T-helper 17 cell (primary cell): ENCODE data around the gene RPRD1A. TPM values are rescaled to one million over a fixed set of nuclear protein-coding genes. Genes with fewer than 3 reads are reported as not detected.
"Not testable (repeated sequence)": the region's sequence is repeated elsewhere in the genome, so short reads cannot be mapped to it uniquely, and the experiment has no call there.

ENCODE experiments used
- ATAC-seq: fragments of 150-1000 bp; cut with Tn5 transposase; 2 replicates; pipeline ENCODE4 v1.10.0; 2021; ENCODE audit warnings: mild to moderate bottlenecking, moderate library complexity
- DNase-seq, 3 donors: peaks; one replicate each; pipeline versions ENCODE4 v3.0.0 to v3.0.0-alpha.2; 2020 to 2021
- H3K9me3 ChIP-seq: one replicate; pipeline ENCODE4 v1.7.0; 2013; ENCODE audit warnings: low read length, mild to moderate bottlenecking; ENCODE audit not compliant: control insufficient read depth, poor library complexity, severe bottlenecking
- H3K27ac Mint-ChIP-seq: one replicate; pipeline ENCODE4 v1.8.0; 2022; ENCODE audit warnings: mild to moderate bottlenecking, moderate library complexity, mixed read lengths
- H3K27me3 Mint-ChIP-seq: one replicate; pipeline ENCODE4 v1.8.0; 2022; ENCODE audit warnings: mixed read lengths
- H3K36me3 Mint-ChIP-seq: one replicate; pipeline ENCODE4 v1.8.0; 2022; ENCODE audit warnings: low read depth, mixed read lengths
- H3K4me1 Mint-ChIP-seq: one replicate; pipeline ENCODE4 v1.8.0; 2022; ENCODE audit warnings: mild to moderate bottlenecking, mixed read lengths
- H3K4me3 Mint-ChIP-seq: one replicate; pipeline ENCODE4 v1.8.0; 2022; ENCODE audit warnings: mild to moderate bottlenecking, moderate library complexity, mixed read lengths
- total RNA-seq, 4 donors: library from RNA in 2 of 4; stranded (reverse) in 2 of 4; gene quantifications; one replicate each; pipeline ENCODE4 v1.2.3 and lab custom pipeline; 2022 to 2026

RPRD1A gene
- total RNA-seq, 2 donors from 2014 or later: 14.9 to 20.5 TPM

DNA sequence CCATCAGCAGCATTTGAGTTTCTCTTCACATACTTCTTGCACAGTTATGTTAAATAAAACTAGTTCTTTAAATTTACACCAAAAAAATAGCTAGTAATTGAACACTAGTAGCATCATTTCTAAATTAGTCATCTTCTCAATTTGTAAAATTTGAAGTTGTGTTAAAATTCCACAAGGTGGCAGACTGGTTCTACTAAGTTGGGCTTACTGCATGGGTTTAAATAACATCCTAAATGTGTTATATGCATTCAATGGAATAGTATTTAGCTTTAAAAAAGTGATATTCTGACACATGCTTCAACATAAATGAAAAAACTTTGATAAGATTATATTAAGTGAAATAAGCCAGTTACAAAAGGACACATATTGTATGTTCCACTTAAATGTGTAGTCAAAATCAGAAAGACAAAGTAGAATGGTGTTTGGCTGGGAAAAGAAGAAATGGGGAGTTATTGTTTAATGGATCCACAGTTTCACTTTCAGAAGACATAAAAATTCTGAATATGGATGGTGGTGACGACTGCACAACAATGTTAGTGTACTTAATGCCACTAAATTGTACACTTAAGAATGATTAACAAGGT, 28.7 kb upstream of the RPRD1A start:
- peak; percentile 57 for ATAC-seq
- no peak overlapping the region for H3K4me3 Mint-ChIP-seq
- H3K27ac Mint-ChIP-seq: no peak overlapping the region
- H3K4me1 Mint-ChIP-seq: peaks cover 11% of the 10 kb centered on the region
- H3K36me3 Mint-ChIP-seq: peaks cover 2% of the 10 kb centered on the region
- peaks cover 10% of the 10 kb centered on the region for H3K27me3 Mint-ChIP-seq
- H3K9me3 ChIP-seq: no peaks in the 10 kb centered on the region
- no peak for DNase-seq

DNA sequence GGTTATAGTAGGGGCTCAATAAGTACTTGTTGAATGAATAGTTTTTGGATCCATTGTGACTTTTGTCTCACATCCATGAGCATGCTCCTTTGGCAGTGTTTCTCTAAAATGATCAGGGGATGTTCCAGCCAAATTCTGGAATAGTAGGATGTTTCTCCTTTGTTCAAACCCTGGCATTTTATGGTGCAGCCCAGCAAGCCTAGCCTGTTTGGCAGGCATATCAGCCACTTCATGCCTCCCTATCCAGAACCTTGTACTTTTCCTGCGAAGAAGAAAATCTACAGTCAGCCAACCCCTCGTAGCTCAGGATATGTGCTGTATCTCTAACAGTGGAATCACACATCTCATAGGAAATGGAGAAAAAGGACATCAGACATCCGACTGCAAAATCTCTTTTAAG, 27.1 kb upstream of the RPRD1A start:
- ATAC-seq (no peak), DNase-seq (no peak)
- Mint-ChIP-seq H3K36me3 (peaks cover 2% of the 10 kb centered on the region), H3K4me1 (peaks cover 11% of the 10 kb centered on the region), H3K27ac (no peak overlapping the region), H3K27me3 (peaks cover 10% of the 10 kb centered on the region), H3K4me3 (no peak overlapping the region)
- H3K9me3 ChIP-seq: no peaks in the 10 kb centered on the region

DNA sequence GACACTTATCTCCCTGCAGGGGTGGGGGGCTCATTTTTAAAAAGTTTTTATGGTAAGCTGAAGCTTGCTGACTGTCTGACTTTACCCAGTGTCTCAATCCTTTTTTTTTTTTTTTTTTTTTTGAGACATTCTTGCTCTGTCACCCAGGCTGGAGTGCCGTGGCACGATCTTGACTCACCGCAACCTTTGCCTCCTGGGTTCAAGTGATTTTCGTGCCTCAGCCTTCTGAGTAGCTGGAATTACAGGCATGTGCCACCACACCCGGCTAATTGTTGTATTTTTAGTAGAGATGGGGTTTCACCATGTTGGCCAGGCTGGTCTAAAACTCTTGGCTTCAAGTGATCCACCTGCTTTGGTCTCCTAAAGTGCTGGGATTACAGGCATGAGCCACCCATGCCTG, 24.8 kb upstream of the RPRD1A start:
- Mint-ChIP-seq H3K27ac (peak overlapping the region; percentile 85), H3K4me1 (peaks cover 11% of the 10 kb centered on the region)
- not testable (repeated sequence) for ATAC-seq, H3K36me3 Mint-ChIP-seq, DNase-seq, H3K9me3 ChIP-seq, H3K27me3 Mint-ChIP-seq, H3K4me3 Mint-ChIP-seq

DNA sequence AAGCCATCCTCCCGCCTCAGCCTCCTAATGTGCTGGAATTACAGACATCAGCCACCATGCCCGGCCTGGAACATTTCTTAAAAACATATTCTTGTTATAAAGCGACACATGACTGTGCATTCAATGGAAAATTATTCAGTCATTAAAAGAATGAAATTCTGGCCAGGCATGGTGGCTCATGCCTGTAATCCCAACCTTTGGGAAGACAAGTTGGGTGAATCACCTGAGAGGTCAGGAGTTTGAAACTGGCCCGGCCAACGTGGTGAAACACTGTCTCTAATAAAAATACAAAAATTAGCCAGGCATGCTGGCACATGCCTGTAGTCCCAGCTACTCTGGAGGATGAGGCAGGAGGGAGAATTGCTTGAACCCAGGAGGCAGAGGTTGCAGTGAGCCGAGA, 21.6 kb upstream of the RPRD1A start:
- no peaks in the 10 kb centered on the region for H3K9me3 ChIP-seq
- no peak for DNase-seq

DNA sequence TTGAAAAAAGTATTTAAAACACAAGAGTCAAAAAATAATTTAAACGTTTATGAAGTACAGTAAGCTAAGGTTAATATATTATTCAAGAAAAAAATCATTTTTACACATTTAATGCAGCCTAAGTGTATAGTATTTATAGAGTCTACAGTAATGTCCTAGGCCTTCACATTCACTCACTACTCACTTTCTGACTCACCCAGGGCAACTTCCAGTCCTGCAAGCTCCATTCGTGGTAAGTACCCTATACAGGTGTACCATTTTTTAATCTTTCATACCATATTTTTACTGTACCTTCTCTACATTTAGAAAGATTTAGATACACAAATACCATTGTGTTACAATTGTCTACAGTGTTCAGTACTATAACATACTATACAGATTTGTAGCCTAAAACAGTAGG, 20.9 kb upstream of the RPRD1A start:
- no peak for ATAC-seq
- H3K36me3 Mint-ChIP-seq: peaks cover 1% of the 10 kb centered on the region

More for the DNA sequence above, 21.6 kb upstream of the RPRD1A start:
- no peak overlapping the region for H3K27ac Mint-ChIP-seq
- no peak overlapping the region for H3K4me3 Mint-ChIP-seq
- peaks cover 11% of the 10 kb centered on the region for H3K4me1 Mint-ChIP-seq
- peaks cover 2% of the 10 kb centered on the region for H3K36me3 Mint-ChIP-seq
- no peak for ATAC-seq
- H3K27me3 Mint-ChIP-seq: peaks cover 6% of the 10 kb centered on the region

DNA sequence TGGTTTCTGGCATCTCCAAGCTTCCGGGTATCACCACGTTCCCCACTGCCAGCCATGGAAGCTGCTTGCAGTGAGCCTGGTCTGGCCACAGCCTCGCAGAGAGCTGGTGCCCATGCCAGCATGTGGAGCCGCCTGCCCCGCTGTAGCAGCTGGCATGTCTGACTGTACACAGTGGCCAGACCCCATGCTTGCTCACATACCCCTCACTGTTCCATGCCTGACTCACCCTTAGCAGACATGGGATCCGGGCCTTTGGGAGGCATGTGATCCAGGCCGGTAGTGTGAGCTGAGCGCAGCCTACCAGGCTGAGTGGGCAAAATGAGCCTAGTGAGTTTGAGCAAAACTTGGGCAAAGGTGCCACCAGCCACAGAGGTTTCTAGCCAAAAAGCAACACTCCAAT, 18.8 kb upstream of the RPRD1A start:
- no peak for ATAC-seq
- no peak for DNase-seq
- H3K36me3 Mint-ChIP-seq: no peaks in the 10 kb centered on the region
- H3K4me1 Mint-ChIP-seq: no peaks in the 10 kb centered on the region
- H3K4me3 Mint-ChIP-seq: no peak overlapping the region
- no peaks in the 10 kb centered on the region for H3K9me3 ChIP-seq
- H3K27ac Mint-ChIP-seq: no peak overlapping the region
- no peaks in the 10 kb centered on the region for H3K27me3 Mint-ChIP-seq

More for the DNA sequence above, 20.9 kb upstream of the RPRD1A start:
- H3K9me3 ChIP-seq: no peaks in the 10 kb centered on the region
- no peak for DNase-seq
- Mint-ChIP-seq H3K4me3 (no peak overlapping the region), H3K27me3 (peaks cover 3% of the 10 kb centered on the region), H3K27ac (no peak overlapping the region), H3K4me1 (peaks cover 9% of the 10 kb centered on the region)

DNA sequence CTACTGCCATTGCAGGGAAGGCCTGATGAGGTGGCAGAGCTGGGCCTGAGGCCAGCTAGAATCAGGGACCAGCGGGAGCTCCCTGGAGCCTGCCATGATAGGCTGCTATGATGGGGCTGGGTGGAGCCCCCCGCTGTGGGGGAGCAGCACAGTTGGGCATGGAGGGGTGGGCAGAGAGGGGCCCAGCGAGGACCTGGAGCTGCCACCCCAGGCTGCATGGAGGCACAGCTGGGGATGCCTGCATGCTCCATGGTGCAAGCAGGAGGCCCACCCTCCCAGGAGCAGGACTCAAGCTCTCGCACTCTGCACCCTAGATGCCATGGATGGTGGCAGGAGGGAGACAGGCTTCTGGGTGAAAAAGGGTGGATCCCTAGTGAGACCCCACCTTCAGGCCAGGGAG, 17.8 kb upstream of the RPRD1A start:
- Mint-ChIP-seq H3K4me1 (no peaks in the 10 kb centered on the region), H3K27me3 (no peaks in the 10 kb centered on the region), H3K4me3 (no peak overlapping the region), H3K27ac (no peak overlapping the region), H3K36me3 (no peaks in the 10 kb centered on the region)
- ATAC-seq (no peak), DNase-seq (no peak)
- no peaks in the 10 kb centered on the region for H3K9me3 ChIP-seq

DNA sequence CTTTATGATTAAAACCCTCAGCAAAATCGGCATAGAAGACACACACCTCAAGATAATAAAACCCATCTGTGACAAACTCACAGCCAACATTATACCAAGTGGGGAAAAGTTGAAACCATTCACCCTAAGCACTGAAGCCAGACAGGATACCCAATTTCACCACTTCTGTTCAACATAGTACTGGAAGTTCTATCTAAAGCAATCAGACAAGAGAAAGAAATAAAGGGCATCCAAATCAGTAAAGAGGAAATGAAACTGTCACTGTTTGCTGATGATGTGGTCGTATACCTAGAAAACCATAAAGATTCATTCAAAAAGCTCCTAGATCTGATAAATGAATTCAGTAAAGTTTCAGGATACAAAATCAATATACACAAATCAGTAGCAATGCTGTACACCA, 16.4 kb upstream of the RPRD1A start:
- no peak overlapping the region for H3K27ac Mint-ChIP-seq
- H3K4me3 Mint-ChIP-seq: no peak overlapping the region
- no peaks in the 10 kb centered on the region for H3K36me3 Mint-ChIP-seq
- DNase-seq: no peak
- H3K9me3 ChIP-seq: no peaks in the 10 kb centered on the region
- no peaks in the 10 kb centered on the region for H3K27me3 Mint-ChIP-seq
- H3K4me1 Mint-ChIP-seq: no peaks in the 10 kb centered on the region
- ATAC-seq: no peak

DNA sequence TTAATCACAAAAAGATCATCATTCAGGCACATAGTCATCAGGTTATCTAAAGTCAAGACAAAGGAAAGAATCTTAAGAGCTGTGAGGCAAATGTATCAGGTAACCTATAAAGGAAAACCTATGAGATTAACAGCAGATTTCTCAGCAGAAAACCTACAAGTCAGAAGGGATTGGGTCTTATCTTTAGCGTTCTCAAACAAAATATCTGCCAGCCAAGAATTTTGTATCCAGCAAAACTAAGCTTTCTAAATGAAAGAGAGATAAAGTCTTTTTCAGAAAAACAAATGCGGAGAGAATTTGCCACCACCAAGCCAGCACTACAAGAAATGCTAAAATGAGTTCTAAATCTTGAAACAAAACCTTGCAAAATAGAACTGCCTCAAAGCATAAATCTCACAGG, 13.8 kb upstream of the RPRD1A start:
- H3K36me3 Mint-ChIP-seq, H3K27me3 Mint-ChIP-seq, H3K27ac Mint-ChIP-seq, DNase-seq, H3K9me3 ChIP-seq, H3K4me3 Mint-ChIP-seq, H3K4me1 Mint-ChIP-seq, ATAC-seq: not testable (repeated sequence)

DNA sequence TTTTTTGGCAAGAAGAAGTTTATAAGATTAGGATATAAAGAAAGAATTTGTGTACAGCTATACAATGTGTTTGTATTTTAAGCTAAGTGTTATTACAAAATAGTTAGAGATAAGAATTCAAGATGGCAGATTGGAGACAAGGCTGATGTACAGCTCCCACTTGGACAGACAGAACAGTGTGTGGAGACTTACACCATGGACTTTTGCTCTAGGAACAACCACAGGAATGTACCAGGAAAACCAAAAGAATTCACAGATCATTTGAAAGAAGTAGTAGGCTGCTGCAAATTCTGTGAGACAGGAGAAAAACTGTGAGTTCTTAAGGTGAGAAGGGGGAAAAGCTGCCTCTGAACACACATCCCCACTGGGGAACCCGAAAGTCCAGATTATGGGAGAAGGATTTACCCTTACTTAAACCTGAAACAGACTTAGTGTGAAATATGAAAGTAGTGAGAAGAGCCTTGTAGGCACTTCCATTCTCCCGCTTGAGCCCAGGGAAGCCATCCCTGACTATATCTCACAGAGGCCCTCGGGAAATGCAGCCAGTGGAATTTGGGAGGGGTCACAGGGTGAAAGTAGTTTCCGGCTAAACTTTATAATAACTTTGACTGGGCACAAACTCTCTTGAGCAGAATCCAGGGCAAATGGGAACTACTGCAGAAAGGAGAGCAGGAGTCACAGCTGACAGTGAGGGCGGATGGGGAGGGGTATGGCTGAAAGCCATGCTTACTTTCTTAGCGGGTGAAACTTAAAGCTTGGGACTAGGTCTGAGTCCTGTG, 11.6 kb upstream of the RPRD1A start:
- peaks cover 20% of the 10 kb centered on the region for H3K27me3 Mint-ChIP-seq
- DNase-seq: no peak
- no peaks in the 10 kb centered on the region for H3K9me3 ChIP-seq
- H3K36me3 Mint-ChIP-seq: peaks cover 2% of the 10 kb centered on the region
- H3K4me1 Mint-ChIP-seq: peaks cover 2% of the 10 kb centered on the region
- no peak overlapping the region for H3K4me3 Mint-ChIP-seq
- ATAC-seq: no peak
- no peak overlapping the region for H3K27ac Mint-ChIP-seq

DNA sequence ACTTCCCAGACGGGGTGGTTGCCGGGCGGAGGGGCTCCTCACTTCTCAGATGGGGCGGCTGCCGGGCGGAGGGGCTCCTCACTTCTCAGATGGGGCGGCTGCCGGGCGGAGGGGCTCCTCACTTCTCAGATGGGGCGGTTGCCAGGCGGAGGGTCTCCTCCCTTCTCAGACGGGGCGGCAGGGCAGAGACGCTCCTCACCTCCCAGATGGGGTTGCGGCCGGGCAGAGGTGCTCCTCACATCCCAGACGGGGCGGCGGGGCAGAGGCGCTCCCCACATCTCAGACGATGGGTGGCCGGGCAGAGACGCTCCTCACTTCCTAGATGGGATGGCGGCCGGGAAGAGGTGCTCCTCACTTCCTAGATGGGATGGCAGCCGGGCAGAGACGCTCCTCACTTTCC, 10.4 kb upstream of the RPRD1A start:
- not testable (repeated sequence) for ATAC-seq, H3K36me3 Mint-ChIP-seq, DNase-seq, H3K9me3 ChIP-seq, H3K27ac Mint-ChIP-seq, H3K4me1 Mint-ChIP-seq, H3K4me3 Mint-ChIP-seq
- H3K27me3 Mint-ChIP-seq: peaks cover 26% of the 10 kb centered on the region

DNA sequence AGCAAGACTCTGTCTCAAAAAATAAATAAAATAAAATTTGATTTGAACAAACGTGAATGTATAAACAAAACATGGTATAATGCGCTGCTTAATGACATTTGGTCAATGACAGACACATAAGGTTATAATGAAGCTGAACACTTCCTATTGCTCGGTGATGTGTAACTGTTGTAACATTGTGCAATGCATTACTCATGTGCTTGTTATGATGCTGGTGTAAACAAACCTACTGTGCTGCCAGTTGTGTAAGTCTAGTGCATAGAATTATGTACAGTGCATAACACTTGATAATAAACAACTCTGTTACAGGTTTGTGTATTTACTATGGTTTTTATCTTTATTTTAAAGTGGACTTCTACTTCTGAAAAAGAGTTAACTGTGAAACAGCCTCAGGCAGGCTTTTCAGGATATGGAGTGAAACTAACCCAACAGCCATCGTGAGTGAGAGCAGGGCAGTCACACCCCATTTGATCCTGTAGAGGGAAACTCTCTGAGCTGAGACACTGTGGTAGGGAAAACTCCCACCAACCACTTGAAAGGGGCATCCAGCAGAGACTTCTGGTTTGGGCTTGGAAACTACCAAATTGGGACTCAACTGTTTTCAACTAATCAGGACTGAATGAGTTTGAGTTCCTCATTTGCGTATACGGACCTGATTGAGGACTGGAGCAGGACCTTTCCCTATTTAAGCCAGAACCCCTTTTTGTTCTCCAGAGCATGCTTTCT, 8.7 kb upstream of the RPRD1A start:
- no peaks in the 10 kb centered on the region for H3K9me3 ChIP-seq
- no peak for ATAC-seq
- Mint-ChIP-seq H3K27me3 (peaks cover 26% of the 10 kb centered on the region), H3K27ac (no peak overlapping the region), H3K36me3 (peaks cover 2% of the 10 kb centered on the region), H3K4me3 (no peak overlapping the region), H3K4me1 (peaks cover 2% of the 10 kb centered on the region)
- DNase-seq: no peak

DNA sequence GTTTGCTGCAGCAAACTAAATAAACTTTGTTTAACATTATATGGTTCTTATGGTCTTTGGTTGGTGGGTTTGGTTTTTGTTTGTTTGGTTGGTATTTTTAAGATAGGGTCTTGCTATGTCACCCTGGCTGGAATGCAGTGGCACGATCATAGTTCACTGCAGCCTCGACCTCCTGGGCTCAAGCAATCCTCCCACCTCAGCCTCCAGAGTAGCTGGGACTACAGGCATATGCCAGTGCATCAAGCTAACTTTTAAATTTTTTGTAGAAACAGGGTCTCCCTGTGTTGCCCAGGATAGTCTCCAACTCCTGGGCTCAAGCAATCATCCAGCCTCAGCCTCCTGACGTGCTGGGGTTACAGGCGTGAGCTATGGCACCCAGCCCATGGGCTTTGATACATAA, 7.1 kb upstream of the RPRD1A start:
- Mint-ChIP-seq H3K36me3 (peaks cover 5% of the 10 kb centered on the region), H3K27ac (peak overlapping the region; percentile 53), H3K27me3 (peaks cover 26% of the 10 kb centered on the region), H3K4me3 (no peak overlapping the region), H3K4me1 (peaks cover 2% of the 10 kb centered on the region)
- H3K9me3 ChIP-seq: no peaks in the 10 kb centered on the region
- ATAC-seq: no peak
- DNase-seq: no peak
